ENCODE results near the gene C10orf90. TPM values are rescaled to one million over a fixed set of nuclear protein-coding genes. Genes with fewer than 3 reads are reported as not detected.

Gene C10orf90
- total RNA-seq, 1 donor from 2014 or later: not detected

DNA sequence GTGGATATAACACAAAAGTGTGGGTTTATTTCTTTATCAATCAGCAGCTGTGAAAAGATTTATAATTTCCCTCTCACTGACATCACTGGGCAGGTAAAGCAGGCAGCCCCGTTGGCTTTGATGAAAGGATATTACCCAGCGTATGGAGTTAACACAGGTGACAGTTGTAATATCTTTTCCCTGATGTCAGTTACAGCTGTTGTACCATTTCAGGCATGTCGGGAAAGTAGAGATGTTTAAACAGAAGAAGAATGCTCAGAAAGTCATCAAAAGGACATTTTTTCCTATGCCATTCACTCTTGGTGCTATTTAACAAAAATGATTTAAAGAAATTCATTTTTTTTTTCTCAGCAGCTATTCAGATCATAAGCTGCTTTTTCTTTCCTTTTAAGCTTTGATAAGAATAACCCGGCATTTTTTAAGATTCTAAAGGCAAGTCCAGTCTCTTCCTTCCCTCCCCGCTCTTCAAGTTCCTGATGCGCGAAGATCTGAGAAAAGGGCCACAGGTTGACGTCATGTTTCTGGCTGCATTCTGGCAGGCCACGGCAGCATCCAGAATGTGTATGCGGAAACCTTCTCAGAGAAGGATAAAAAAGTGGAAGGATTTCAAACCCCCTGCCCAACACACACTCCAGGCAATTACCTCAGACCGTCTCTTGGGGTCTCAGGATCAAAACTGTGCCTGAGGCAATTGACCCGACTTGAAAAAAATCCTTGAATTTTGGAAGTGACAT lies 249.8 kb downstream of the C10orf90 start:
- Mint-ChIP-seq H3K27me3 (ENCODE audit: unreplicated experiment) (no peaks in the 10 kb centered on the region), H3K4me3 (ENCODE audit: unreplicated experiment) (no peak overlapping the region), H3K36me3 (ENCODE audit: low read depth, unreplicated experiment) (no peaks in the 10 kb centered on the region), H3K27ac (ENCODE audit: unreplicated experiment) (no peak overlapping the region), H3K9me3 (ENCODE audit: unreplicated experiment) (no peaks in the 10 kb centered on the region), H3K4me1 (ENCODE audit: unreplicated experiment) (peaks cover 8% of the 10 kb centered on the region)
- no peak for DNase-seq (ENCODE audit: low spot score)
- TF ChIP-seq, protein P1, sequence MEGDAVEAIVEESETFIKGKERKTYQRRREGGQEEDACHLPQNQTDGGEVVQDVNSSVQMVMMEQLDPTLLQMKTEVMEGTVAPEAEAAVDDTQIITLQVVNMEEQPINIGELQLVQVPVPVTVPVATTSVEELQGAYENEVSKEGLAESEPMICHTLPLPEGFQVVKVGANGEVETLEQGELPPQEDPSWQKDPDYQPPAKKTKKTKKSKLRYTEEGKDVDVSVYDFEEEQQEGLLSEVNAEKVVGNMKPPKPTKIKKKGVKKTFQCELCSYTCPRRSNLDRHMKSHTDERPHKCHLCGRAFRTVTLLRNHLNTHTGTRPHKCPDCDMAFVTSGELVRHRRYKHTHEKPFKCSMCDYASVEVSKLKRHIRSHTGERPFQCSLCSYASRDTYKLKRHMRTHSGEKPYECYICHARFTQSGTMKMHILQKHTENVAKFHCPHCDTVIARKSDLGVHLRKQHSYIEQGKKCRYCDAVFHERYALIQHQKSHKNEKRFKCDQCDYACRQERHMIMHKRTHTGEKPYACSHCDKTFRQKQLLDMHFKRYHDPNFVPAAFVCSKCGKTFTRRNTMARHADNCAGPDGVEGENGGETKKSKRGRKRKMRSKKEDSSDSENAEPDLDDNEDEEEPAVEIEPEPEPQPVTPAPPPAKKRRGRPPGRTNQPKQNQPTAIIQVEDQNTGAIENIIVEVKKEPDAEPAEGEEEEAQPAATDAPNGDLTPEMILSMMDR (IDR thresholded peaks at IDR 0.05; ENCODE audit: unreplicated experiment): no peak

DNA sequence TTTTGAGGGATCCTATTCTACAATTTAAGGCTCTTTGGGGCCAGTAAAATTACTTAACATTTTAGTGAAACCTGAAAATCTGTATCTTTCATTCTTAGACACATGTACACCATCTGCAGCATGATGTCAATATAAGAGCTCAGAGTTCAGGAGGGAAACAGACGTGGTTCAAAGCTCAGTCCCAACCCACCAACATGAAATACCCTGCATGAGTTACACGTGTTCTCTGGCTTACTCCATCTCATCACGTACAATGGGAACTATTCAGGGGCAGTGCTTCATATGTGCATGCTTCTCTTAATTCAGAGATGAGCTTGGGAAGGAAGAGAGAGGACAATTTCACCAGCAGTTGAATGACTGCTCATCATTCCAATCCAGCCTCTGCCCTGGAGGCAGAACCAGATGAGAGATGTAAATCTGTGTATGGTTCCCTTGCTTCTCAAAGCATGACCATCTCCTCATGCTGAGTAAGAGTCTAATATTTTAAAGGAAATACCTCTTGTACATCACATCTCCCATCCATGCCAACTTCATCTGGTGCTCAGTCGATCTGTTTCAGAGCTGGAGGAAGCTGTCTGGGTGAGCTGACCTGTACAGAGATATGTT lies 253.2 kb downstream of the C10orf90 start:
- H3K36me3 Mint-ChIP-seq (ENCODE audit: low read depth, unreplicated experiment): no peaks in the 10 kb centered on the region
- DNase-seq (ENCODE audit: low spot score): no peak
- TF ChIP-seq, protein P1 (IDR thresholded peaks at IDR 0.05; ENCODE audit: unreplicated experiment): no peak
- H3K4me1 Mint-ChIP-seq (ENCODE audit: unreplicated experiment): no peaks in the 10 kb centered on the region
- no peaks in the 10 kb centered on the region for H3K27me3 Mint-ChIP-seq (ENCODE audit: unreplicated experiment)
- H3K4me3 Mint-ChIP-seq (ENCODE audit: unreplicated experiment): no peak overlapping the region
- H3K27ac Mint-ChIP-seq (ENCODE audit: unreplicated experiment): no peak overlapping the region
- H3K9me3 Mint-ChIP-seq (ENCODE audit: unreplicated experiment): no peaks in the 10 kb centered on the region

DNA sequence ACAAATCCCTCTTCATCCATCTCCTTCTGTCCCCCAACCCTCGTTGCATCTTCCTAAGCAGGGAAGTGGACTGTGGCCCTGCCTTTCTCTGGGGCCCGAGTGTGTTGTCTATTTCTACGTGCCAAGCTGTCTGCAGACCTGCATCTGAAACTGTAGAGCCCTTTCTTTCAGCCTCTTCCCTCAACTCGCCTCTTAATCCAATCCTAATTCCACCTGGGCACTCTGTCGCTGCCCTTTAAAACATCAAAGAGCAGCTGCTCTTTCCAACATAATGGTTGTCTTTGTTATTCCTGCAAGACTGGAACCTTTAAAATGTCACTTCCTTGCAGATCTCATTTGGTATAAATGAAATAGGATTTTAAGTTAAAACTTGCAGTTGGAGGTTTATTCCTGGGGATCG lies 260.7 kb downstream of the C10orf90 start:
- DNase-seq (ENCODE audit: low spot score): no peak
- no peak overlapping the region for H3K27ac Mint-ChIP-seq (ENCODE audit: unreplicated experiment)
- H3K36me3 Mint-ChIP-seq (ENCODE audit: low read depth, unreplicated experiment): no peaks in the 10 kb centered on the region
- no peak overlapping the region for H3K4me3 Mint-ChIP-seq (ENCODE audit: unreplicated experiment)
- TF ChIP-seq, protein P1 (IDR thresholded peaks at IDR 0.05; ENCODE audit: unreplicated experiment): no peak
- no peaks in the 10 kb centered on the region for H3K9me3 Mint-ChIP-seq (ENCODE audit: unreplicated experiment)
- no peaks in the 10 kb centered on the region for H3K27me3 Mint-ChIP-seq (ENCODE audit: unreplicated experiment)
- peaks cover 20% of the 10 kb centered on the region for H3K4me1 Mint-ChIP-seq (ENCODE audit: unreplicated experiment)

DNA sequence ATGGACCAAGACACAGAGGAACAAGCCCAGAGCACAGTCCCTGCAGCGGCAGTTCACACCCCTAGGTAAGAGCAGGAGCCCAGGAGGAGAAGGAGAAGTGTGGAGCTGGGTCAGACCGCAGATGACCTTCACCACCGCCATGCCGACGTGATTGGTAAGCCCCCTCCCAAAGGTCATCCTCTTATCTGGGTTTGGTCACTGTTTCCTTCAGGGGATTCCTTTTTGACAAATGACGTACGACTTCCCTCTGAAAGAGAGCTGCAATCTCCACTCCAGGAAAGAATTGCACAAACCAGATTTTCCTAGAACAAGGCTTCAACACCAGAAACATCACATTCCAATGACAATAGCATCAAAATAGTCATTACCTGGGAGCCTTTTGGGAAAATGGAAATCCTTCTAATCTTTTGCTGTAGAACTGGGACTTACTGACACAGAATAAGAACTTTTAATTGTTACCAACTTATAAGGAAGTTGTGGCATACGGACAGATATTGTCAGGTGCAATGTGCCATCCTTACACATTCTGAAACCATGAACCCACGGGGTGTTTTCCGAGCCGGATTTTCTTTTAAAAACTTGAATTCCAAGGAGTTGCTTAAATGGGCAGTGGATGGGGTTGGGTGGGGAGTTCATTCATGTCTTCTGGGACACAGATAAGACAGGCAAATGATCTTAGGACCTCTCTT lies 261.4 kb downstream of the C10orf90 start:
- H3K9me3 Mint-ChIP-seq (ENCODE audit: unreplicated experiment): no peaks in the 10 kb centered on the region

More for the DNA sequence above, 261.4 kb downstream of the C10orf90 start:
- Mint-ChIP-seq H3K36me3 (ENCODE audit: low read depth, unreplicated experiment) (no peaks in the 10 kb centered on the region), H3K27me3 (ENCODE audit: unreplicated experiment) (no peaks in the 10 kb centered on the region), H3K4me1 (ENCODE audit: unreplicated experiment) (peaks cover 20% of the 10 kb centered on the region), H3K4me3 (ENCODE audit: unreplicated experiment) (no peak overlapping the region), H3K27ac (ENCODE audit: unreplicated experiment) (no peak overlapping the region)
- no peak for DNase-seq (ENCODE audit: low spot score)
- TF ChIP-seq, protein P1 (IDR thresholded peaks at IDR 0.05; ENCODE audit: unreplicated experiment): no peak

Data from endothelial cell (in vitro differentiated cells).